Measurements from ENCODE around the gene HSD17B14.
"Not testable (repeated sequence)": the region's sequence is repeated elsewhere in the genome, so short reads cannot be mapped to it uniquely, and the experiment has no call there.

The HSD17B14 gene

GRCh38 chr19:48867123-48867745 is 30.9 kb upstream of the HSD17B14 start:
- no peak for DNase-seq

GRCh38 chr19:48866692-48867091 is 30.4 kb upstream of the HSD17B14 start:
- DNase-seq: no peak

GRCh38 chr19:48862827-48863226 is 26.5 kb upstream of the HSD17B14 start:
- no peak for DNase-seq

GRCh38 chr19:48861313-48861712 is 25.0 kb upstream of the HSD17B14 start:
- no peak for DNase-seq

GRCh38 chr19:48859711-48860572 is 23.7 kb upstream of the HSD17B14 start:
- DNase-seq: no peak

GRCh38 chr19:48858984-48859710 is 22.9 kb upstream of the HSD17B14 start:
- DNase-seq: no peak

GRCh38 chr19:48856921-48857320 is 20.6 kb upstream of the HSD17B14 start:
- no peak for DNase-seq

GRCh38 chr19:48854103-48854502 is 17.8 kb upstream of the HSD17B14 start:
- no peak for DNase-seq

- DNase-seq: no peak
These were observed 17.2 kb upstream of the HSD17B14 start for GRCh38 chr19:48853483-48853882.

- DNase-seq: no peak
These were observed 16.0 kb upstream of the HSD17B14 start for GRCh38 chr19:48852292-48852691.

- DNase-seq: not testable (repeated sequence)
These were observed 10.4 kb upstream of the HSD17B14 start for GRCh38 chr19:48846659-48847058.

GRCh38 chr19:48845384-48845783 is 9.1 kb upstream of the HSD17B14 start:
- DNase-seq: no peak

- no peak for DNase-seq
These were observed 8.2 kb upstream of the HSD17B14 start for GRCh38 chr19:48844472-48844871.

- no peak for DNase-seq
These were observed 6.5 kb upstream of the HSD17B14 start for GRCh38 chr19:48842789-48843162.

GRCh38 chr19:48841571-48841970 is 5.3 kb upstream of the HSD17B14 start:
- DNase-seq: no peak

GRCh38 chr19:48841047-48841446 is 4.8 kb upstream of the HSD17B14 start:
- DNase-seq: no peak

- no peak for DNase-seq
These were observed 1.4 kb upstream of the HSD17B14 start for GRCh38 chr19:48837687-48838086.

GRCh38 chr19:48837051-48837524 is 797 bp upstream of the HSD17B14 start:
- peak; percentile 87 for DNase-seq

GRCh38 chr19:48835734-48836088 is 580 bp downstream of the HSD17B14 start:
- DNase-seq: peak; percentile 64

- no peak for DNase-seq
These were observed 2.3 kb downstream of the HSD17B14 start for GRCh38 chr19:48833977-48834376.

- DNase-seq: no peak
These were observed 3.2 kb downstream of the HSD17B14 start for GRCh38 chr19:48833049-48833448.

GRCh38 chr19:48830965-48831364 is 5.3 kb downstream of the HSD17B14 start:
- DNase-seq: no peak

- no peak for DNase-seq
These were observed 6.2 kb downstream of the HSD17B14 start for GRCh38 chr19:48830088-48830487.

GRCh38 chr19:48826606-48827020 is 9.7 kb downstream of the HSD17B14 start:
- no peak for DNase-seq

Data from NCI-H524 treated with DMSO at 0.1 percent for 48 hours (cell line).